Gastroesophageal sphincter (tissue), 4 donors: ENCODE data around the gene SEL1L2. TPM values are rescaled to one million over a fixed set of nuclear protein-coding genes. Genes with fewer than 3 reads are reported as not detected.
A peak's percentile ranks its signal among the peaks of the same experiment; 100 is the strongest.

Experiments
- ATAC-seq: fragments of 150-250 bp; one replicate; pipeline ENCODE4 v1.9.1; 2016; ENCODE audit warnings: mild to moderate bottlenecking, moderate library complexity
- H3K27ac ChIP-seq, 4 donors: fragments of 200-600 bp; sonication (generic) in 3 of 4; 1 replicate in 3 of 4; 2 replicates in 1 of 4; pipeline ENCODE4 v1.5.1; 2016 to 2019
- H3K27me3 ChIP-seq: fragments of 200-600 bp; sonication (generic); one replicate; pipeline ENCODE4 v1.5.1; 2019
- H3K36me3 ChIP-seq, 2 donors: fragments of 200-600 bp; sonication (generic); one replicate each; pipeline ENCODE4 v1.5.1; 2019; ENCODE audit warnings: control low read depth in 1 of 2
- H3K4me1 ChIP-seq, 3 donors: fragments of 200-600 bp; sonication (generic); 1 replicate in 2 of 3; 2 replicates in 1 of 3; pipeline ENCODE4 v1.5.1; 2016 to 2019; ENCODE audit warnings: control low read depth in 2 of 3
- H3K4me3 ChIP-seq, 2 donors: fragments of 200-600 bp; sonication (generic); one replicate each; pipeline ENCODE4 v1.5.1; 2019; ENCODE audit warnings: mild to moderate bottlenecking in 1 of 2, moderate library complexity in 1 of 2
- H3K9me3 ChIP-seq, 3 donors: fragments of 200-600 bp; sonication (generic); one replicate each; pipeline ENCODE4 v1.5.1; 2017 to 2019; ENCODE audit warnings: control low read depth in 2 of 3
- EP300 ChIP-seq: sonication (generic); formaldehyde crosslinking; IDR thresholded peaks from one replicate; pipeline ENCODE4 v1.6.1; 2017; ENCODE audit warnings: antibody characterized with exemption, mild to moderate bottlenecking
- POLR2A ChIP-seq, 2 donors: fragments of 450-650 bp; IDR thresholded peaks; one replicate each; pipeline ENCODE4 v1.6.1; 2017; ENCODE audit warnings: antibody characterized with exemption in 2 of 2, mild to moderate bottlenecking in 2 of 2, moderate library complexity in 1 of 2
- POLR2AphosphoS5 ChIP-seq: sonication (generic); formaldehyde crosslinking; IDR thresholded peaks from one replicate; pipeline ENCODE4 v1.6.1; 2017; ENCODE audit warnings: antibody characterized with exemption
- WGBS, 2 donors: methylation state at CpG; one replicate each; pipeline ENCODE4 v1.1.5; 2018; ENCODE audit warnings: low coverage in 1 of 2; 5-methylcytosine and 5-hydroxymethylcytosine counted together
- total RNA-seq, 4 donors: library from RNA; depleted of rRNA; stranded (reverse); fragments of >200 nt; gene quantifications; one replicate each; pipeline ENCODE4 v1.1.0, GENCODE V29; 2016
- TF ChIP-seq, protein P1 (sequence below), 4 experiments: fragments of 200-600 bp in 2 of 4; fragments of 450-650 bp in 2 of 4; sonication (generic) in 1 of 4; IDR thresholded peaks; one replicate each; pipeline ENCODE4 v1.5.1; 2017 to 2019; ENCODE audit warnings: antibody characterized with exemption in 4 of 4, mild to moderate bottlenecking in 2 of 4, moderate library complexity in 2 of 4

Gene SEL1L2
- total RNA-seq, 4 donors from 2014 or later = not detected

DNA sequence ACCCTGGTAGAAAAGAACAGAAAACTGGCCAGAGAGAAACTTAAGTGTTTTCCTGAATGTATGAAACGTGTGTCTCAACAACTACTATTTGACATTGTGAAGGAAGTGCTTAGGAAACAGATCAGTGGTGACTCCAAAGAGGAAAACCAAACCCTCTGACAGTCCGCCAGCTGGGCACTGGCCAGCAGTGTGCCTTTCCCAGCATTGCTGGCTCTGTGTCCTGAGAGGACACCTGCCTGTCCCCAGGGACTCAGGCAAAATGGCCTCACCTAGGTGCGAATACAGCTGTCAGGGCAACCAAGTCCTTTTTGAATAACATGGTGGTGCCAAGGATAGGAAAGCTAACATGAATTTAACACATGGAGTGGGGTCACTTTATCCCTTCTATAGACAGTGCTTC lies 133.1 kb downstream of the SEL1L2 start:
- no peaks in the 10 kb centered on the region for H3K27me3 ChIP-seq
- H3K36me3 ChIP-seq = no peaks in the 10 kb centered on the region
- H3K27ac ChIP-seq = peak overlapping the region in 2 of 4 donors; percentile 38 to 59
- H3K9me3 ChIP-seq = no peaks in the 10 kb centered on the region
- WGBS, 2 donors = 17 to 48% methylated on average over 1 to 3 of the region's 3 CpGs
- no peak overlapping the region for H3K4me3 ChIP-seq
- peaks cover 0 to 18% (median 0%) of the 10 kb centered on the region in 3 donors for H3K4me1 ChIP-seq
- no peak for ATAC-seq
- TF ChIP-seq POLR2A (IDR thresholded peaks at IDR 0.05) (no peak), POLR2AphosphoS5 (peak; percentile 80)

DNA sequence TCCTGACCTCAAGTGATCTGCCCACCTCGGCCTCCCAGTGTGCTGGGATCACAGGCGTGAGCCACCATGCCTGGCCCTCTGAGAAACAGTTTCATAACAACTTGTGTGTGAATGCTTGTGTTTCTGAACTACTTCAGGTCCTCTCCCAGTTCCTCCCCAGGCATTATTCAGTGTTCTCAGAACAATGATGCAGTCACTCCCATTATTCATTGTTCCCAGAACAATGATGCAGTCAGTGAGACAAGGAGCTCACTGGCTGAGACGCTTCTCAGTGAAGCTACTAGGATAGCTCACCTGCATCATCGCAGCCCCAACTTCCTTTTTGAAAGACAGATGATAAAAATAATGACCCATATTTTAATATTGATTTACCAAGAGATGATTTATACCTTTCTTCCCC lies 134.1 kb downstream of the SEL1L2 start:
- H3K4me3 ChIP-seq = no peak overlapping the region
- H3K27me3 ChIP-seq = no peaks in the 10 kb centered on the region
- no peaks in the 10 kb centered on the region for H3K36me3 ChIP-seq
- ATAC-seq = no peak
- WGBS, 2 donors = 80 to 97% methylated on average over 2 to 3 of the region's 4 CpGs
- no peaks in the 10 kb centered on the region for H3K9me3 ChIP-seq
- no peak overlapping the region for H3K27ac ChIP-seq
- TF ChIP-seq, protein P1, sequence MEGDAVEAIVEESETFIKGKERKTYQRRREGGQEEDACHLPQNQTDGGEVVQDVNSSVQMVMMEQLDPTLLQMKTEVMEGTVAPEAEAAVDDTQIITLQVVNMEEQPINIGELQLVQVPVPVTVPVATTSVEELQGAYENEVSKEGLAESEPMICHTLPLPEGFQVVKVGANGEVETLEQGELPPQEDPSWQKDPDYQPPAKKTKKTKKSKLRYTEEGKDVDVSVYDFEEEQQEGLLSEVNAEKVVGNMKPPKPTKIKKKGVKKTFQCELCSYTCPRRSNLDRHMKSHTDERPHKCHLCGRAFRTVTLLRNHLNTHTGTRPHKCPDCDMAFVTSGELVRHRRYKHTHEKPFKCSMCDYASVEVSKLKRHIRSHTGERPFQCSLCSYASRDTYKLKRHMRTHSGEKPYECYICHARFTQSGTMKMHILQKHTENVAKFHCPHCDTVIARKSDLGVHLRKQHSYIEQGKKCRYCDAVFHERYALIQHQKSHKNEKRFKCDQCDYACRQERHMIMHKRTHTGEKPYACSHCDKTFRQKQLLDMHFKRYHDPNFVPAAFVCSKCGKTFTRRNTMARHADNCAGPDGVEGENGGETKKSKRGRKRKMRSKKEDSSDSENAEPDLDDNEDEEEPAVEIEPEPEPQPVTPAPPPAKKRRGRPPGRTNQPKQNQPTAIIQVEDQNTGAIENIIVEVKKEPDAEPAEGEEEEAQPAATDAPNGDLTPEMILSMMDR (IDR thresholded peaks at IDR 0.05) = no peak
- TF ChIP-seq EP300 = no peak
- no peak for TF ChIP-seq POLR2A (IDR thresholded peaks at IDR 0.05)
- TF ChIP-seq POLR2AphosphoS5 = no peak
- peaks cover 0 to 27% (median 3%) of the 10 kb centered on the region in 3 donors for H3K4me1 ChIP-seq

DNA sequence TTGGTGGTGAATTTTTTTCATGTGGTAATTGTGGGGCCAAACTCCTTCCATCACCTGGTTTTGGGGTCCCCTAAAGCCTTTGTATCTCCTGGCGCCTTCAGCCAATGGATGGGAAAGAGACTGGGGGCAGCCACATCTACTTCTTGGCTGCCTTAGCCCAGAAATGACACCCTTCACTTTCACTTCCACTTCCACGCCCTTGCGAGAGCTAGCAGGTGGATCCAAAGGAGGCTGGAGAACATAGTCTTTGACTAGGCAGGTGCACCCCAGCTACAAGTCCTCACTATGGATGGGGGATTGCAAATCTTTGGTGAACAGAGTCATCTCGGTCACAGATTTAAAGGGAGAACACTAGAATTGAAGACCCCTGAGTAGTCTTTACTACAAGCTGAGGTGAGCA lies 134.8 kb downstream of the SEL1L2 start:
- Histone ChIP-seq H3K27me3 (no peaks in the 10 kb centered on the region), H3K9me3 (no peaks in the 10 kb centered on the region), H3K27ac (no peak overlapping the region), H3K4me3 (no peak overlapping the region), H3K36me3 (no peaks in the 10 kb centered on the region), H3K4me1 (peaks cover 0 to 30% (median 3%) of the 10 kb centered on the region in 3 donors)
- no peak for ATAC-seq
- 90% methylated on average over 4 of the region's 4 CpGs; no CpG with 5 or more reads in 1 of the 2 donors for WGBS, 2 donors
- TF ChIP-seq EP300 = no peak
- TF ChIP-seq, protein P1 (IDR thresholded peaks at IDR 0.05) = no peak
- no peak for TF ChIP-seq POLR2AphosphoS5
- TF ChIP-seq POLR2A (IDR thresholded peaks at IDR 0.05) = no peak

DNA sequence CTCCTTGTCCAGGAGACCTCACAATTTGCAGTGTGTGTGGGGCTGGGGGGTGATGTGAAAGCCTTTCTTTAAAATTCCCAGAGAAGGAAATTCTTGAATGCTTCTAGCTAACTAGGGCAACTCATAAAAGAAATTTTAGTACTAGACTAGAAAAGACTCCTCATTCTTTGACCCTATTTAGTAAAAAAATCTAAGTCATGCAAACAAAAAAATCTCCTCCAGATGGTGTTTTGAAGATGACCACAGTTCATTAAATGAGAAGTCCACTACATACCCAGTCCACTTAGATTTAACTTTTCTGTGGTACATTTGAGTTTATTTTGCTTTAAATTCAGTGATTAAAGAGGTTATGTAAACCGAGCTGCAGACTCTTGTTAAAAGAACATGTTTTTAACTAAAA lies 138.1 kb downstream of the SEL1L2 start:
- no peak overlapping the region for H3K4me3 ChIP-seq
- no peak for ATAC-seq
- peak overlapping the region in 2 of 4 donors; percentile 14 to 49 for H3K27ac ChIP-seq
- H3K9me3 ChIP-seq = no peaks in the 10 kb centered on the region
- peaks cover 0 to 19% (median 3%) of the 10 kb centered on the region in 3 donors for H3K4me1 ChIP-seq
- WGBS, 2 donors = 14 to 25% methylated on average over 1 of the region's 1 CpG
- TF ChIP-seq EP300 = no peak
- TF ChIP-seq, protein P1 (IDR thresholded peaks at IDR 0.05) = no peak
- TF ChIP-seq POLR2AphosphoS5 = no peak
- TF ChIP-seq POLR2A (IDR thresholded peaks at IDR 0.05) = no peak
- no peaks in the 10 kb centered on the region for H3K27me3 ChIP-seq
- H3K36me3 ChIP-seq = no peaks in the 10 kb centered on the region

DNA sequence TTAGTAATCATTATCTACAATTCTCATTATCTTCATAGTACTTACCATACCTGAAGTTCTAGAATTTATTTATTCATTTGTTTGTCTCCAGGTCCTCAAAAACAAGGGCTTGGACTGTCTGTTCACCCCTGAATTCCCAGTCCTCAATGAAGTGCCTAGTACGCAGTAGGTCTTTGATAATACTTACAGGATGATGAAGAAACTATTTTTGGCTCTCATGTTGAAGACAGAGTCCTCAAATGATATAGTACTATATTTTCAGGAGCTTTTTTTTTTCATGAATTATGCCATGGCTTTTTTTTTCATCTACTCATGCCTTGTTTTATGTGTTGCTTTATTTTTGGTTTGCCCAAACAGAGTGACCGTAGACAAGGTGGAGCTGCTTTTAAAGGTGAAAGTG lies 139.1 kb downstream of the SEL1L2 start:
- no peaks in the 10 kb centered on the region for H3K36me3 ChIP-seq
- 48 to 66% methylated on average over 2 of the region's 2 CpGs for WGBS, 2 donors
- H3K27ac ChIP-seq = peak overlapping the region in 1 of 4 donors; percentile 49
- H3K9me3 ChIP-seq = no peaks in the 10 kb centered on the region
- H3K27me3 ChIP-seq = no peaks in the 10 kb centered on the region
- peaks cover 0 to 14% (median 3%) of the 10 kb centered on the region in 3 donors for H3K4me1 ChIP-seq
- H3K4me3 ChIP-seq = no peak overlapping the region
- no peak for ATAC-seq
- TF ChIP-seq POLR2AphosphoS5 (no peak), EP300 (no peak), POLR2A (IDR thresholded peaks at IDR 0.05) (no peak)
- TF ChIP-seq, protein P1 (IDR thresholded peaks at IDR 0.05) = no peak
